PC-3 (cell line): ENCODE data around the gene SPPL2B.

ENCODE experiments used
- CTCF ChIP-seq: fragments of 300-600 bp; sonication (generic); conservative IDR thresholded peaks from 2 replicates; pipeline ENCODE4 v1.5.1; 2017; ENCODE audit warnings: antibody characterized with exemption, low read depth, mild to moderate bottlenecking, low read length
- EZH2 ChIP-seq: fragments of 300-600 bp; sonication (generic); IDR thresholded peaks from one replicate; pipeline ENCODE4 v1.6.1; 2017; ENCODE audit warnings: antibody characterized with exemption, mild to moderate bottlenecking, low read length; ENCODE audit not compliant: unreplicated experiment
- EZH2phosphoT487 ChIP-seq: fragments of 300-600 bp; sonication (generic); IDR thresholded peaks from 2 replicates; pipeline ENCODE4 v1.6.1; 2018; ENCODE audit warnings: mild to moderate bottlenecking, antibody characterized with exemption, low read length, borderline replicate concordance

GRCh38 chr19:2333807-2334211, 5.3 kb downstream of the SPPL2B start:
- 0 out of 2 replicates have a peak, but pooled peaks have one; percentile 22 for TF ChIP-seq CTCF
- TF ChIP-seq EZH2: no peak
- TF ChIP-seq EZH2phosphoT487: no peak
